ENCODE measurements around the gene TTC9B. TPM values are rescaled to one million over a fixed set of nuclear protein-coding genes. Genes with fewer than 3 reads are reported as not detected.

Gene TTC9B
- total and polyA plus RNA-seq, 2 of the 8 experiments (the other 6 are each of a cell fraction or from before 2014, with no cell fraction given) = 0.26 TPM; not detected in 1

- Histone ChIP-seq H4K5ac (ENCODE audit: insufficient read length, low read depth, low read length) (no peak overlapping the region), H4K20me1 (replicated peaks in 1 of 2; ENCODE audit: control insufficient read depth in 1 of 2, insufficient read depth in 2 of 2, low read length in 2 of 2) (peaks cover 2 to 3% of the 10 kb centered on the region in 2 experiments), H2BK120ac (replicated peaks; ENCODE audit: low read depth, low read length) (no peak overlapping the region), H3K4me1 (replicated peaks in 1 of 4; ENCODE audit: control insufficient read depth in 3 of 4, insufficient read depth in 4 of 4, low read length in 3 of 4) (no peaks in the 10 kb centered on the region; a peak in 1 of 7 replicates), H3K56ac (replicated peaks; ENCODE audit: insufficient read length, low read depth, low read length) (no peak overlapping the region), H3K14ac (ENCODE audit: insufficient read length) (no peak overlapping the region), H4K91ac (replicated peaks; ENCODE audit: insufficient read length, low read length) (no peak overlapping the region), H3K4me3 (ENCODE audit: extremely low read depth in 1 of 4, insufficient read depth in 2 of 4, low read depth in 3 of 4, low read length in 4 of 4) (no peak overlapping the region), H3K23me2 (ENCODE audit: low read depth, low read length) (no peaks in the 10 kb centered on the region), H3K18ac (ENCODE audit: extremely low read depth, low read length) (no peak overlapping the region), H2AK5ac (ENCODE audit: low read depth, low read length) (no peak overlapping the region), H2AFZ (ENCODE audit: low read length) (no peak overlapping the region), H3K27me3 (replicated peaks in 1 of 4; ENCODE audit: control insufficient read depth in 3 of 4, extremely low read depth in 1 of 4, insufficient read depth in 3 of 4, low read length in 3 of 4) (no peaks in the 10 kb centered on the region), H2BK20ac (ENCODE audit: low read length) (no peak overlapping the region), H4K8ac (ENCODE audit: extremely low read depth, insufficient read depth, low read length) (no peak overlapping the region), H3K27ac (ENCODE audit: low read depth, low read length) (no peak overlapping the region), H3K23ac (ENCODE audit: insufficient read length) (no peak overlapping the region), H2BK5ac (ENCODE audit: low read depth, low read length) (no peak overlapping the region), H3K79me1 (ENCODE audit: low read depth, low read length) (peaks cover 5% of the 10 kb centered on the region), H3K9me3 (ENCODE audit: insufficient read depth in 2 of 2, low read depth in 1 of 2, low read length in 1 of 2) (no peaks in the 10 kb centered on the region), H3K4ac (replicated peaks; ENCODE audit: insufficient read length, low read depth, low read length) (no peak overlapping the region), H2BK12ac (ENCODE audit: low read depth, low read length) (no peak overlapping the region), H2BK15ac (ENCODE audit: low read length) (no peak overlapping the region), H3K9ac (replicated peaks in 1 of 4; ENCODE audit: extremely low read depth in 1 of 4, low read depth in 3 of 4, low read length in 3 of 4) (no peak overlapping the region), H3K36me3 (ENCODE audit: control insufficient read depth in 2 of 4, insufficient read depth in 4 of 4, low read length in 3 of 4) (peaks cover 4 to 22% (median 9%) of the 10 kb centered on the region in 4 experiments; a peak in 5 of 8 replicates), H3K79me2 (ENCODE audit: control insufficient read depth in 1 of 2, insufficient read depth in 2 of 2, low read length in 2 of 2) (no peaks in the 10 kb centered on the region), H3K4me2 (ENCODE audit: insufficient read depth in 1 of 2, low read depth in 2 of 2, low read length in 2 of 2) (no peak overlapping the region)
- FAIRE-seq = no peak
- POLR2A ChIA-PET (ENCODE audit: partially characterized antibody) = interaction anchor here (1.4 to 1.5 kb wide), 2 partner anchors 16 to 31 kb away, joined by 3 to 4 read pairs; partner anchors contain the start of gene CCNP
- CTCF ChIA-PET (ENCODE audit: partially characterized antibody) = interaction anchor here (0.7 to 3.2 kb wide), 4 partner anchors 8 to 221 kb away, joined by 3 to 10 read pairs (median 4); no protein-coding TSS in a partner anchor
- 92% methylated on average over 2 of the region's 2 CpGs; no CpG with 5 or more reads in 1 of the 2 experiments for WGBS, 2 experiments (ENCODE audit: extremely low coverage in 1 of 2, insufficient coverage in 1 of 2, insufficient read length in 1 of 2, insufficient replicate concordance in 2 of 2, low coverage in 1 of 2, low lambda C conversion rate in 2 of 2, missing lambda C conversion rate in 1 of 2)
- no peak for DNase-seq (ENCODE audit: low read depth in 1 of 2, low spot score in 2 of 2)
- TF ChIP-seq CTCF (IDR thresholded peaks at IDR 0.05; ENCODE audit: control extremely low read depth in 1 of 3, insufficient read depth in 1 of 3, low read depth in 1 of 3, low read length in 3 of 3) (no peak), KDM4A (IDR thresholded peaks at IDR 0.05; ENCODE audit: low read depth, low read length, severe bottlenecking) (no peak), JUND (IDR thresholded peaks at IDR 0.05; ENCODE audit: low read length) (no peak), RFX5 (IDR thresholded peaks at IDR 0.05; ENCODE audit: borderline replicate concordance, low read depth, low read length) (no peak), MAX (IDR thresholded peaks at IDR 0.05) (no peak), POLR2A (IDR thresholded peaks at IDR 0.05; ENCODE audit: control extremely low read depth in 1 of 2, low read depth in 2 of 2, low read length in 2 of 2) (no peak), SP4 (IDR thresholded peaks at IDR 0.05; ENCODE audit: low read length) (no peak), CHD2 (IDR thresholded peaks at IDR 0.05; ENCODE audit: low read length) (no peak), HDAC6 (IDR thresholded peaks at IDR 0.05; ENCODE audit: low read depth, low read length) (no peak), KDM5A (IDR thresholded peaks at IDR 0.05; ENCODE audit: low read length) (no peak), RNF2 (IDR thresholded peaks at IDR 0.05; ENCODE audit: borderline replicate concordance, low read depth, low read length, missing control alignments, poor library complexity, severe bottlenecking) (no peak), CREB1 (IDR thresholded peaks at IDR 0.05) (no peak)
These were observed 25.0 kb upstream of the TTC9B start for GRCh38 chr19:40243181-40243580.

Data from H1 (cell line).